ENCODE data around the gene PPP1R3G. TPM values are rescaled to one million over a fixed set of nuclear protein-coding genes. Genes with fewer than 3 reads are reported as not detected.

Gene PPP1R3G
- polyA plus RNA-seq, 1 donor = 1.8 TPM

Other genes starting within 250 kb of the PPP1R3G start
- 12.6 TPM for gene RPP40, start 81.3 kb upstream of the PPP1R3G start, polyA plus RNA-seq (ENCODE audit: insufficient read length)
- gene LYRM4, start 175.6 kb downstream of the PPP1R3G start, polyA plus RNA-seq (ENCODE audit: insufficient read length) = 38.3 TPM
- 18.7 TPM for gene FARS2, start 176.2 kb downstream of the PPP1R3G start, polyA plus RNA-seq (ENCODE audit: insufficient read length)